ENCODE measurements around the gene SLCO3A1. TPM values are rescaled to one million over a fixed set of nuclear protein-coding genes. Genes with fewer than 3 reads are reported as not detected.

SLCO3A1 gene
- total and polyA plus RNA-seq, 8 donors: 2.4 to 38.8 (median 7.7) TPM

DNA sequence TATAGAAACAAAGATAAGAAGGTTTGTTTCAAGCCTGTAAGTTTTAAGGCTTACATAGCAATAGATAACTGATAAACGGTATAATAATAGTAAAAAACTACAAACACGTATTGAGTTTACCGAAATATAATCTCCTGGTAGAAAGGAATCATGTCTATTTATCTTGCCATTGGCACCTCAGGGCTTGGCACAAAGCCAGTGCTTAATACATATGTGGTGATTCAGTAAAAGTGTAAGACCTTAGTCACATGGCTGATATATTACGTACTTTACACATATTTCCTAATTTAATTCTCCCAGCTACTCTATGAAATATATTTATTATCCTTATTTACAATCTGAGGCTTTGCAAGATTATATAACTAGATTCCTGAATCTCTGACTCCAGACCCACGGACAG lies 32.0 kb upstream of the SLCO3A1 start:
- Histone ChIP-seq H3K27ac (no peak overlapping the region), H3K9me3 (no peaks in the 10 kb centered on the region), H3K4me1 (no peaks in the 10 kb centered on the region), H3K27me3 (no peaks in the 10 kb centered on the region), H3K36me3 (no peaks in the 10 kb centered on the region), H3K4me3 (no peak overlapping the region)
- no peak for DNase-seq
- no peak for TF ChIP-seq POLR2A (IDR thresholded peaks at IDR 0.05)
- TF ChIP-seq, protein P1, sequence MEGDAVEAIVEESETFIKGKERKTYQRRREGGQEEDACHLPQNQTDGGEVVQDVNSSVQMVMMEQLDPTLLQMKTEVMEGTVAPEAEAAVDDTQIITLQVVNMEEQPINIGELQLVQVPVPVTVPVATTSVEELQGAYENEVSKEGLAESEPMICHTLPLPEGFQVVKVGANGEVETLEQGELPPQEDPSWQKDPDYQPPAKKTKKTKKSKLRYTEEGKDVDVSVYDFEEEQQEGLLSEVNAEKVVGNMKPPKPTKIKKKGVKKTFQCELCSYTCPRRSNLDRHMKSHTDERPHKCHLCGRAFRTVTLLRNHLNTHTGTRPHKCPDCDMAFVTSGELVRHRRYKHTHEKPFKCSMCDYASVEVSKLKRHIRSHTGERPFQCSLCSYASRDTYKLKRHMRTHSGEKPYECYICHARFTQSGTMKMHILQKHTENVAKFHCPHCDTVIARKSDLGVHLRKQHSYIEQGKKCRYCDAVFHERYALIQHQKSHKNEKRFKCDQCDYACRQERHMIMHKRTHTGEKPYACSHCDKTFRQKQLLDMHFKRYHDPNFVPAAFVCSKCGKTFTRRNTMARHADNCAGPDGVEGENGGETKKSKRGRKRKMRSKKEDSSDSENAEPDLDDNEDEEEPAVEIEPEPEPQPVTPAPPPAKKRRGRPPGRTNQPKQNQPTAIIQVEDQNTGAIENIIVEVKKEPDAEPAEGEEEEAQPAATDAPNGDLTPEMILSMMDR (IDR thresholded peaks at IDR 0.05): no peak
- TF ChIP-seq EP300 (IDR thresholded peaks at IDR 0.05): no peak
- TF ChIP-seq POLR2AphosphoS5 (IDR thresholded peaks at IDR 0.05): no peak
- 62 to 67% (median 66%) methylated on average over 5 of the region's 5 CpGs for WGBS, 5 donors
- intact Hi-C loops (cut with DNase I; ENCODE audit: low total_unique reads): no loop called here

DNA sequence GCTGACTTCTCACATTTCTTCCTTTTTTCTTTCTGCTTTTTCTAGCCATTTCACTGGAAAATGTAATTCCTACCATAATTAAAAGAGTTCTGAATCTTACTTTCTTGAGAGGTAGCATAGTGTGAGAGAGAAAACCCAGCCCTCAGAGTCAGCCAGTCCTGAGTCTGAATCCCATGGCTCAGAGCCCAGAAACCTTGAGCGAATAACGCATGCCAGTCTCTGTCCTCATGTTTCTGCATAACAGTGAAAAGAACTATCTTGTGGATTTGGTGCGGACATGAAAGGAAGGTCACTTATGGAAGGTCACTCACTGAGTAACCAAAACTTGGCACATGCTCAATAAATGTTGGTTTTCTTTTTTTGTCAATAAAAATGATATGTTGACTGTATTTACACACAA lies 29.3 kb upstream of the SLCO3A1 start:
- no peaks in the 10 kb centered on the region for H3K27me3 ChIP-seq
- no peak overlapping the region for H3K4me3 ChIP-seq
- H3K27ac ChIP-seq: no peak overlapping the region
- no peaks in the 10 kb centered on the region for H3K9me3 ChIP-seq
- H3K36me3 ChIP-seq: no peaks in the 10 kb centered on the region
- intact Hi-C loops (cut with DNase I; ENCODE audit: low total_unique reads): no loop called here
- TF ChIP-seq POLR2AphosphoS5 (IDR thresholded peaks at IDR 0.05): no peak
- TF ChIP-seq POLR2A (IDR thresholded peaks at IDR 0.05): no peak
- TF ChIP-seq, protein P1 (IDR thresholded peaks at IDR 0.05): no peak
- no peak for TF ChIP-seq EP300 (IDR thresholded peaks at IDR 0.05)
- peak in 1 of 2 donors; percentile 34 for DNase-seq
- H3K4me1 ChIP-seq: no peaks in the 10 kb centered on the region
- 33 to 53% (median 53%) methylated on average over 3 of the region's 3 CpGs for WGBS, 5 donors

DNA sequence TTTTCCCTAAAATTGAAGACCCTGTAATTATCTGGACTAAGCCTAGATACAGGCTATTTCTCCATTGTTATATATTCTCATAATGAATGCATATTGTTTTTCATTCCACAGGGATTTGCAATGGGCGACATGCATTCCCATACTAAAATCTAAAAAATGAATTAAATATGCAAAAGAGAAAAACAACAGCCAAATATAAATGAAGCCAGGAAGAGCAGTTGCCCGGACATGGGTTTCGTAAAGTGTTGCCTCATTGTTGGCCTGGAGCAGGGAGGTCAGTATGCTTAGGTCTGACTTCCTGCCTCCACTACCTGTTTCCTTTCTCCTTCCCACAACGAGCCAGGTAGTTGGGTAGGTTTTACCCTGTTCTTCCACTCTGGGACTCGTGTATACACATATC lies 27.1 kb upstream of the SLCO3A1 start:
- intact Hi-C loops (cut with DNase I; ENCODE audit: low total_unique reads): no loop called here
- DNase-seq: no peak
- Histone ChIP-seq H3K27me3 (no peaks in the 10 kb centered on the region), H3K4me1 (no peaks in the 10 kb centered on the region), H3K36me3 (no peaks in the 10 kb centered on the region), H3K27ac (no peak overlapping the region), H3K9me3 (no peaks in the 10 kb centered on the region), H3K4me3 (no peak overlapping the region)
- TF ChIP-seq EP300 (IDR thresholded peaks at IDR 0.05): no peak
- TF ChIP-seq, protein P1 (IDR thresholded peaks at IDR 0.05): no peak
- no peak for TF ChIP-seq POLR2AphosphoS5 (IDR thresholded peaks at IDR 0.05)
- TF ChIP-seq POLR2A (IDR thresholded peaks at IDR 0.05): no peak
- WGBS, 5 donors: 57 to 67% (median 62%) methylated on average over 5 of the region's 5 CpGs

DNA sequence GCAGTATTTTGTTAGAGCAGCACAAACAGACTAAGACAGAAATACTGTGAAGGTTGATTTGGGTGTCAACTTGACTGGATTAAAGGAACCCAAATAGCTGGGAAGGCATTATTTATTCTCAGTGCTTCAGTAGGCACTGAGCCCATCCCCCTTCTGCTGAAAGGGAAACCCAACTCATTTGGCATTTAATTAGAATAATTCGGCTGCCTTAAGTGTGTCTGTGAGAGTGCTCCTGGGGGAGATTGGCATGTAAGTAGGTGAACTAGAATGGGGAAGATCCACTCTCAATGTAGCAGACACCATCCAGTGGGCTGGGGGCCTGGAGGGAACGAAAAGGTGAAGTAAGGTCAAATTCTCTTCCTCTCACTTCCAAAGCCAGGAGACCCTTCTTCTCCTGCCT lies 20.5 kb upstream of the SLCO3A1 start:
- Histone ChIP-seq H3K4me1 (no peaks in the 10 kb centered on the region), H3K27me3 (no peaks in the 10 kb centered on the region), H3K4me3 (no peak overlapping the region), H3K27ac (no peak overlapping the region), H3K36me3 (no peaks in the 10 kb centered on the region), H3K9me3 (peaks cover 0 to 8% (median 0%) of the 10 kb centered on the region in 4 donors)
- intact Hi-C loops (cut with DNase I; ENCODE audit: low total_unique reads): no loop called here
- DNase-seq: no peak
- whole genome bisulfite sequencing, 5 donors: 74 to 86% (median 78%) methylated on average over 2 of the region's 2 CpGs
- TF ChIP-seq, protein P1 (IDR thresholded peaks at IDR 0.05): no peak
- TF ChIP-seq POLR2A (IDR thresholded peaks at IDR 0.05) (no peak), EP300 (IDR thresholded peaks at IDR 0.05) (no peak), POLR2AphosphoS5 (IDR thresholded peaks at IDR 0.05) (no peak)
